Esophagus muscularis mucosa (tissue), 4 donors: ENCODE data around the gene TMEM255B. TPM values are rescaled to one million over a fixed set of nuclear protein-coding genes. Genes with fewer than 3 reads are reported as not detected.
A peak's percentile ranks its signal among the peaks of the same experiment; 100 is the strongest.

Source experiments
- DNase-seq: peaks from one replicate; pipeline ENCODE4 v3.0.0-alpha.2; 2017; ENCODE audit errors: extremely low spot score
- H3K27ac ChIP-seq, 4 donors: fragments of 200-600 bp; sonication (generic); replicated peaks in 1 of 4; 1 replicate in 3 of 4; 2 replicates in 1 of 4; pipeline ENCODE4 v1.5.1; 2016 to 2019; ENCODE audit warnings: mild to moderate bottlenecking in 1 of 4
- H3K27me3 ChIP-seq, 4 donors: fragments of 200-600 bp; sonication (generic); one replicate each; pipeline versions ENCODE4 v1.5.1 to v1.6.0; 2016 to 2019
- H3K36me3 ChIP-seq, 4 donors: fragments of 200-600 bp; sonication (generic); one replicate each; pipeline ENCODE4 v1.5.1; 2016 to 2019
- H3K4me1 ChIP-seq, 4 donors: fragments of 200-600 bp; sonication (generic); one replicate each; pipeline ENCODE4 v1.5.1; 2016 to 2019
- H3K4me3 ChIP-seq, 4 donors: fragments of 200-600 bp; sonication (generic); 1 replicate in 2 of 4; 2 replicates in 2 of 4; pipeline ENCODE4 v1.5.1; 2016 to 2019; ENCODE audit warnings: mild to moderate bottlenecking in 4 of 4, moderate library complexity in 1 of 4
- H3K9me3 ChIP-seq, 4 donors: fragments of 200-600 bp; sonication (generic); 1 replicate in 3 of 4; 2 replicates in 1 of 4; pipeline ENCODE4 v1.5.1; 2016 to 2019
- EP300 ChIP-seq: sonication (generic); formaldehyde crosslinking; IDR thresholded peaks from one replicate; pipeline ENCODE4 v1.6.1; 2017; ENCODE audit warnings: antibody characterized with exemption
- POLR2A ChIP-seq: fragments of 450-650 bp; IDR thresholded peaks from one replicate; pipeline ENCODE4 v1.6.1; 2017; ENCODE audit warnings: antibody characterized with exemption, moderate library complexity, mild to moderate bottlenecking, low read depth
- POLR2AphosphoS5 ChIP-seq, 2 donors: sonication (generic); formaldehyde crosslinking; IDR thresholded peaks; one replicate each; pipeline ENCODE4 v1.6.1; 2017; ENCODE audit warnings: antibody characterized with exemption in 2 of 2
- WGBS: methylation state at CpG from one replicate; pipeline ENCODE4 v1.1.5; 2018; 5-methylcytosine and 5-hydroxymethylcytosine counted together
- intact Hi-C: fragments of 100-400 bp; cut with DNase I; formaldehyde crosslinking; loops from one replicate; pipeline ENCODE4 v1.15.1; 2023
- total RNA-seq, 4 donors: library from RNA; depleted of rRNA; stranded (reverse); fragments of >200 nt; gene quantifications; one replicate each; pipeline versions ENCODE4 v1.1.0 to v1.2.1, GENCODE V29; 2016
- TF ChIP-seq, protein P1 (sequence below), 3 experiments: fragments of 200-600 bp in 2 of 3; fragments of 450-650 bp in 1 of 3; sonication (generic) in 2 of 3; IDR thresholded peaks; one replicate each; pipeline ENCODE4 v1.5.1; 2017 to 2019; ENCODE audit warnings: antibody characterized with exemption in 3 of 3, mild to moderate bottlenecking in 2 of 3, moderate library complexity in 1 of 3

Gene TMEM255B
- total RNA-seq, 4 donors from 2014 or later: 4.1 to 12.3 (median 10.7) TPM

- TF ChIP-seq POLR2AphosphoS5 (IDR thresholded peaks at IDR 0.05) (no peak), POLR2A (no peak), EP300 (no peak)
- TF ChIP-seq, protein P1, sequence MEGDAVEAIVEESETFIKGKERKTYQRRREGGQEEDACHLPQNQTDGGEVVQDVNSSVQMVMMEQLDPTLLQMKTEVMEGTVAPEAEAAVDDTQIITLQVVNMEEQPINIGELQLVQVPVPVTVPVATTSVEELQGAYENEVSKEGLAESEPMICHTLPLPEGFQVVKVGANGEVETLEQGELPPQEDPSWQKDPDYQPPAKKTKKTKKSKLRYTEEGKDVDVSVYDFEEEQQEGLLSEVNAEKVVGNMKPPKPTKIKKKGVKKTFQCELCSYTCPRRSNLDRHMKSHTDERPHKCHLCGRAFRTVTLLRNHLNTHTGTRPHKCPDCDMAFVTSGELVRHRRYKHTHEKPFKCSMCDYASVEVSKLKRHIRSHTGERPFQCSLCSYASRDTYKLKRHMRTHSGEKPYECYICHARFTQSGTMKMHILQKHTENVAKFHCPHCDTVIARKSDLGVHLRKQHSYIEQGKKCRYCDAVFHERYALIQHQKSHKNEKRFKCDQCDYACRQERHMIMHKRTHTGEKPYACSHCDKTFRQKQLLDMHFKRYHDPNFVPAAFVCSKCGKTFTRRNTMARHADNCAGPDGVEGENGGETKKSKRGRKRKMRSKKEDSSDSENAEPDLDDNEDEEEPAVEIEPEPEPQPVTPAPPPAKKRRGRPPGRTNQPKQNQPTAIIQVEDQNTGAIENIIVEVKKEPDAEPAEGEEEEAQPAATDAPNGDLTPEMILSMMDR (IDR thresholded peaks at IDR 0.05): no peak
- no peaks in the 10 kb centered on the region for H3K27me3 ChIP-seq
- H3K9me3 ChIP-seq: no peaks in the 10 kb centered on the region
- H3K4me3 ChIP-seq: no peak overlapping the region
- peak overlapping the region in 3 of 4 donors; percentile 66 to 94 (median 69) for H3K27ac ChIP-seq
- intact Hi-C loops: no loop called here
- H3K36me3 ChIP-seq: peaks cover 0 to 24% (median 15%) of the 10 kb centered on the region in 4 donors
- H3K4me1 ChIP-seq: peaks cover 69 to 95% (median 92%) of the 10 kb centered on the region in 4 donors
- 98% methylated on average over 3 of the region's 3 CpGs for WGBS
- no peak for DNase-seq
Measured at GRCh38 chr13:113850722-113851479, 91.9 kb downstream of the TMEM255B start.

GRCh38 chr13:113851480-113851803, 92.4 kb downstream of the TMEM255B start:
- Histone ChIP-seq H3K27ac (peak overlapping the region in 3 of 4 donors; percentile 71 to 81 (median 72)), H3K36me3 (peaks cover 0 to 22% (median 10%) of the 10 kb centered on the region in 4 donors)
- 82% methylated on average over 1 of the region's 1 CpG for WGBS

DNA sequence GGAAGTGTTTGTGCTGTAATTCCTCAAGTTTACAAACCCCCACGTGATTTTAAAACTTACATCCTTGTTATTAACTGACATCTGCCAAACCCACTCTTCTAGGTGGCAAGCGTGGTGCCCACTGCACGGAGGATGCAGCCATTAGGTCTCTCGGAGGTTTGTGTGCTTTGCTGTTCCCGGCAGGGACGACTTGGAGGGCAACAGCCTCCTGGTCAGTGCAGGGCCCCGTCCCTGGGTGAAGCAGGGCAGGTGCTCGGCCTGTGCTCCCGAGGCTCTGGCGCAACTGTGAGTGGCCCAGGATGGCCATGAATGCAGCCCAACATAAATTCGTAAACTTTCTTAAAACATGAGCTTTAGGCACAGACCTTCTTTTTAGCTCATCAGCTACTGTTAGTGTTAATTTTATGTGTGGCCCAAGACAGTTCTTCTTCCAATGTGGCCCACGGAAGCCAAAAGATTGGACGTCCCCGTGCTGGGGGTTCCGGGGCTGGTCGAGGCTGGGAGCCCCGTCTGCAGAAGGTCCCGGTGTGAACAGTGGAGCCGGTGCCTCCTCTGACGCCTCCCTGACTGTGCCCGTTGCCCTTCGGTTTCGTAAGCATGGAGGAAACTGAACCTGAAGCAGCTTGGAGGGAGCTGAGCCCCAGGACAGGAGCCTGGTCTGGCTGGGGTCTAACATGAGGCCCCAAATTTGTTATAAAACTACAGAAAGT, 93.0 kb downstream of the TMEM255B start:
- peaks cover 0 to 17% (median 4%) of the 10 kb centered on the region in 4 donors for H3K36me3 ChIP-seq
- DNase-seq: no peak
- no peak for TF ChIP-seq POLR2A
- no peak for TF ChIP-seq EP300
- TF ChIP-seq POLR2AphosphoS5 (IDR thresholded peaks at IDR 0.05): no peak
- TF ChIP-seq, protein P1 (IDR thresholded peaks at IDR 0.05): no peak
- H3K27me3 ChIP-seq: no peaks in the 10 kb centered on the region
- H3K27ac ChIP-seq: peak overlapping the region; percentile 68 to 81 (median 72)
- intact Hi-C loops: no loop called here
- H3K4me3 ChIP-seq: no peak overlapping the region
- WGBS: 73% methylated on average over 19 of the region's 23 CpGs
- H3K4me1 ChIP-seq: peaks cover 79 to 95% (median 92%) of the 10 kb centered on the region in 4 donors
- no peaks in the 10 kb centered on the region for H3K9me3 ChIP-seq

More at GRCh38 chr13:113851480-113851803, 92.4 kb downstream of the TMEM255B start:
- peaks cover 74 to 95% (median 92%) of the 10 kb centered on the region in 4 donors for H3K4me1 ChIP-seq
- no peaks in the 10 kb centered on the region for H3K27me3 ChIP-seq
- no peak overlapping the region for H3K4me3 ChIP-seq
- no peak for TF ChIP-seq EP300
- no peak for TF ChIP-seq POLR2AphosphoS5 (IDR thresholded peaks at IDR 0.05)
- TF ChIP-seq, protein P1 (IDR thresholded peaks at IDR 0.05): no peak
- TF ChIP-seq POLR2A: no peak
- H3K9me3 ChIP-seq: no peaks in the 10 kb centered on the region
- intact Hi-C loops: no loop called here
- DNase-seq: no peak

GRCh38 chr13:113852536-113853517, 93.8 kb downstream of the TMEM255B start:
- TF ChIP-seq POLR2A: no peak
- TF ChIP-seq POLR2AphosphoS5 (IDR thresholded peaks at IDR 0.05): no peak
- TF ChIP-seq, protein P1 (IDR thresholded peaks at IDR 0.05): no peak
- TF ChIP-seq EP300: no peak
- Histone ChIP-seq H3K27ac (peak overlapping the region; percentile 68 to 81 (median 72)), H3K36me3 (peaks cover 0 to 10% (median 0%) of the 10 kb centered on the region in 4 donors), H3K27me3 (no peaks in the 10 kb centered on the region), H3K9me3 (no peaks in the 10 kb centered on the region), H3K4me1 (peaks cover 79 to 95% (median 92%) of the 10 kb centered on the region in 4 donors), H3K4me3 (no peak overlapping the region)
- 55% methylated on average over 8 of the region's 22 CpGs for WGBS
- DNase-seq: no peak
- intact Hi-C loops: no loop called here
